Superior temporal gyrus (tissue), 1 donor: Measurements from ENCODE around the gene ZC3H18.

Experiments
- DNase-seq: peaks from one replicate; pipeline ENCODE4 v3.0.0-alpha.2; 2016; ENCODE audit errors: extremely low spot score

ZC3H18 gene

GRCh38 chr16:88569985-88570690 lies at the start of gene ZC3H18:
ZC3H18 (plus strand) TSS chr16:88570403; CDS start chr16:88577124, 6,721 bp downstream.
- DNase-seq: peak; percentile 93

DNA sequence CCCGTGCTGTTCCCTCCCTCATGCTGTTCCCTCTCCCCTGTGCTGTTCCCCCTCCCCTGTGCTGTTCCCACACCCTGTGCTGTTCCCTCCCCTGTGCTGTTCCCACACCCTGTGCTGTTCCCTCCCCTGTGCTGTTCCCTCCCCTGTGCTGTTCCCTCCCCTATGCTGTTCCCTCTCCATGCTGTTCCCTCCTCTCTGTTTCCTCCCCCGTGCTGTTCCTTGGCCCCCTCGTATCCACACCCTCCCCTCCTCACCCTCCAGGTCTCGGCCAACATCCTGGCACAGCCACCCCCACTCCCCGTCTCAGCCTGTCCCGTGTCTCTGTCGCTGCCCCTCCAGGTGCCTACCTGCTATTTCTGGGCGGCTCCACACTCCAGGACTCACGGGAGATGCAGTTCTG lies 48.5 kb upstream of the ZC3H18 start:
- DNase-seq: no peak

GRCh38 chr16:88522276-88522949 lies 47.8 kb upstream of the ZC3H18 start:
- DNase-seq: no peak

- no peak for DNase-seq
Measured at GRCh38 chr16:88523309-88524161, 46.7 kb upstream of the ZC3H18 start.

DNA sequence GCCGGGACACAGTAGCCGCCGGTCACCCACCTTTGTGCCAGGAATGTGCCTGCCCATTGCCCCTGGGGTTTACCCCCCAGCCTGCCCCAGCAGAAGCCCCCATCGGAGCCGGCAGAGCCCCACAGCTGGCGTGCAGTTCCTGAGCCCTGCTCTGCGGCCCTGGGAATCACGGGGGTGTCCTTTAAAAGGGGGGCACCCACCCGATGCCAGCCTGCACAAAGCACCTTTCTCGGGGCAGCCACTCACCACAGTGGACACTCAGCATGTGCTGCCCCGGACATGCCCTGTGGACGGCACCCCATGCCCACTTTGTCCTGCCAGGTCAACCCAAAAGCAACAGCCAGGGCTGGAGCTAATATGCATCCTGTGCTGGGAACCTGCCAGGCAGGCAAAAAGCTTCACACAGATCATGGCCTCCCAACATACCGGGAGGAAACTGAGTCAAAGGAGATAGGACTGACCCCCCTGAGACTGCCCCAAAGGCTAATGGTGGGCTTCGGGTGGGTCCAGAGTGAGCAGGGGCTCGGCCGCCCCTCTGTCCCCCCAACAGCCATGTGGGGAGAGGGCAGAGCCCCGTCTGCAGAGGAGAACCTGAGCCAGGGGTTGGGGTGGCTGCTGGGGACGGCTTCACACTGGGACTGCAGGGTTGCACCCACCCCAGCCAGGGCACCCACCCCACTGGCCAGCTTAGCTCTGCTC lies 45.8 kb upstream of the ZC3H18 start:
- no peak for DNase-seq

DNA sequence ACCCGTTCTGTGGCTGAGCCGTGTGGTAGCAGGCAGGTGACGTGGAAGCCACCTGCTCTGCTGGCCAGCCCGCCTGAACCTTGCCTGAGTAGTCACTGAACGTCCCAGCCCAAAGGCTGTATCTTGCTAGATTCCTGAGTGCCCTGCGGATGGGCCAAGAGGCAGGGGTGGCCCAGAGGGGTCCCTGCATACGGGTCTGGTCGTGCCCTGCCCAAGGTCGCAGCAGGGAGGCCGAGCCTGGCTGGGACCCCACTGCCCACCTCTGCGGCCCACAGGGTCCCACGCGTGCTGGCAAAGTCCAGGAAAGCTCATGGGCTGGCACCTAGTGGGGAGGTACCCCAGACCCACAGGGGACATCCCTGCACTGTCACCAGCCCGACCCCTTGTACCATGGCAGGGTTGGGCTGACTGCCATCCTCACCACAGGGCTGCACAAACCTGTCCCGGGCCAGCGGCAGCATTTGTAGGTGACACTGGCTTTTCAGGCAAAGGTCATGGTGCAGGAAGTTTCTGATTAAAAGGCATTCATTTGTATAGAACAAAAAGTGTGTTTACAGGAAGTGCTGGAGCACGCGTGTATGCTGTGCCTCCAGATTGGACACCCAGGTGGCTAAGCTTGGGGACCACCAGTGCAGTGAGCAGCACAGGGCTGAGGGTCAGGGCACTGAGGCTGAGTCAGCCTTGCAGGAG lies 45.1 kb upstream of the ZC3H18 start:
- no peak for DNase-seq

DNA sequence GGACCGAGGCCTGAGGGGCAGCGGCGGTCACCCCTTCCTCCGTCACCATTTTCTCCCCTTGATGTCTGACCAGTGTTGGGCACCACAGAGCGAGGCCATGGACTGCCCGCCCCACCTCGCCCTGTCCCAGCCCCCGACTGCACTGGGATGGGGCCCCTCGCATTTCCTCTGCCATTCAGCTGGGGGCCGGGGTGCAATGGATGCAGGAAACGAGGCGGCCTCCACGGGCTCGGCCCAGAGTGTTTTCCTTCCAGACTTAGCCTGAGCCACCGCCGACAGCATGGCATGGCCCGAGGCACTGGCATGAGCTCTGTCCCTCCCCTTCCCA lies 44.6 kb upstream of the ZC3H18 start:
- no peak for DNase-seq

GRCh38 chr16:88526008-88526905 lies 43.9 kb upstream of the ZC3H18 start:
- DNase-seq: no peak

DNA sequence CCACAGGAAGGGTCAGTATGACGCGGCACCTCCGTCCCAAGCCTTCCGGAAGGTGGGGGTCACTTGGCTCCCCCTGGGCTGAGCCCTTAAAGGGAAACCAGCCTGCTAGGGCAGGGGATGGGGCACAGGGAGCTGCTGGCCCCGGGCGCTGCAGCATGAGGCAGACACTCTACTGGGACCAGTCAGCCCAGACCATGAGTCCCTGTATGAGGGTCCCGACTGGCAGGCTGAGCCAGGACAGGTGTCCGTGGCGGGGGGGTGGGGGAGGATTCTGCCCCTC lies 43.4 kb upstream of the ZC3H18 start:
- no peak for DNase-seq

DNA sequence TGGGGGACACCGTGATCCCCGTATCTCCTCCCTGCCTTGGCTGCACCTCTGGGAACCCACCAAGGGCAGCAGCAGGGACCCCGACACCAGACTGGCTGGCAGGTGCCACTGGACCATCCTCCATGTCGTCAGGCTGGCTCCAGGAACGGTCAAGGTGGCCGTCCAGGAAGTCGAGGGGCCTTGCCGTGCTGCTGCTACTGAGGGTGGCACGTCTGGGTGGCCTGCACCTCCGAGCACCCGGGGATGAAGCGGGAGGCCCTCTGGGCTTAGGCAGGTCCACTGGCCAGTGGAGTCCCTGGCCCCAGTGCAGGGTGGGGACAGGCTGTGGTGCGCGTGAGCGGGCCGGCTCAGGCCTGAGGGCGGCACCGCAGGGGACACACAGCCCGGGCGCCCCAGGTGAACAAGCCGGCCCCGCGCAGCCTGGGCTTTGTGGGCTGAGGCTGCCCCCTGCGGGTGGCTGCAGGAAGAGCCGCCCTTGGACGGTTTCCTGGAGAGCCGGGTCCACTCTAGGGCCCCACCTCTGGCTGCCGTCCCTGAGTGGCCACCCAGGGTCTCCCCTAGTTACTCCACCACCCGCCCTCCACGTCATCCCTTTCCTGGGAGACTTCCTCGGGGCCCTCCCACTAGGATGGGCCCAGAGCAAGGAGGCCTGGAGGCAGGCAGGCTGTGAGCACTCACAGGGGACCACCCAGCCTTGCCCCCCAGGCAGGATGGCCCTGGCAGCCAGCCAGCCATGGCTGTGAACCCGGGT lies 42.8 kb upstream of the ZC3H18 start:
- peak; percentile 54 for DNase-seq

GRCh38 chr16:88527937-88528743 lies 42.1 kb upstream of the ZC3H18 start:
- DNase-seq: no peak

DNA sequence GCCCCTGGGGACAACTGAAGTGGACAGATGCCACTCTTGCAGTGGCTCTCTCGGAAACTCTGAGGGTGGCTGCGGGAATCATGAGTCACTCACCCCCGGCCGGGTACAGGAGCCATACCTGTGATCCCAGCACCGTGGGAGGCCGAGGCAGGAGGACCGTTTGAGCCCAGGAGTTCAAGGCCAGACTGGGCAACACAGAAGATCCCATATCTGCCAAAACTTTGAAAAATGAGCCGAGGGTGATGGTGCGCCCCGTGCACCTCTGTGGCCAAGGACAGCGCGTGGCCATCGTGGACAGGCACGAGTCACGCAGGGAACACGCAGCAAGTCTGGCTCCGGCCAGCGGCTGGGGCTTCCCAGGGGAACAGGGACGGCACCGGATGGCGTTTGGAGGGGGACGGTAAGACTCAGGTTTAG lies 41.3 kb upstream of the ZC3H18 start:
- DNase-seq: no peak

- no peak for DNase-seq
Measured at GRCh38 chr16:88529596-88529995, 40.6 kb upstream of the ZC3H18 start.

DNA sequence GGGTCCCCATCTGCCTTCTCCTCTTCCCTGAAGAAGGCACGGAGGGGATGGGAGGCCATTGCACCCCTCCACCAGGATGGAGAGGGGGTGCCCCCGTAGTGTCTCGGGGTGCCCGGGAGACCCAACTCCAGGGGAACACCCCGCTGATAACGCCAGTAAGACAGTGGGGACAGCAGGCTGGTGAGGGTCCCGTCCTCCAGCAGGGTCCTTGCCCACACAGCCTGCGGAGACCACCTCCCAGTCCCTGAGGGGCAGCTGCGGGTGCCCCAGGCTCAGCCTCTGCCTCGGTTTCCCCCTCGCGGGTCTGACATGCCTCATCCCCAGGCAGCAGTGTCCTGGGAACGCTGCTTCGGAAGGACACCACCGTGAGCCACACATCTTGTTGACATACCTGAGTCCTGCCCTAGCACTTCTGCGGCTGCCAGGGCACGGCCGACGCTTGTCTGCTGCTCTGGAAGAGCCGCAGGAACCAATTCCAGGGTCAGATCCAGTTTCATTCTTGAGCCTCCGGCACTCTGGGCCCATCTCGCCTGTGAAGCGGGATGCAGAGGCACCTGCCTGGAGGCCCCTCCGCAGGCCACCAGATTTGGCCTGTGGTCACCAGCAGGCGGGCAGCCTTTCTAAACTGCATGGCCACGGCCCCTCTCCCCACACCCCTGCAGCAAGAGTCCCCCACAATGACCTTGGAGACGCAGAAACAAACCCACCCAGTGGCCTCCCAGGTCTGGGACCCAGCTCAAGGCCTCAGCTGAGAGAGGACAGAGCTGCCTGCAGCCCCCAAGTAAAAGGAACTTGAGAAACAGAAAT lies 39.9 kb upstream of the ZC3H18 start:
- DNase-seq: no peak

GRCh38 chr16:88530858-88531203 lies 39.4 kb upstream of the ZC3H18 start:
- no peak for DNase-seq

GRCh38 chr16:88531346-88531745 lies 38.9 kb upstream of the ZC3H18 start:
- no peak for DNase-seq

DNA sequence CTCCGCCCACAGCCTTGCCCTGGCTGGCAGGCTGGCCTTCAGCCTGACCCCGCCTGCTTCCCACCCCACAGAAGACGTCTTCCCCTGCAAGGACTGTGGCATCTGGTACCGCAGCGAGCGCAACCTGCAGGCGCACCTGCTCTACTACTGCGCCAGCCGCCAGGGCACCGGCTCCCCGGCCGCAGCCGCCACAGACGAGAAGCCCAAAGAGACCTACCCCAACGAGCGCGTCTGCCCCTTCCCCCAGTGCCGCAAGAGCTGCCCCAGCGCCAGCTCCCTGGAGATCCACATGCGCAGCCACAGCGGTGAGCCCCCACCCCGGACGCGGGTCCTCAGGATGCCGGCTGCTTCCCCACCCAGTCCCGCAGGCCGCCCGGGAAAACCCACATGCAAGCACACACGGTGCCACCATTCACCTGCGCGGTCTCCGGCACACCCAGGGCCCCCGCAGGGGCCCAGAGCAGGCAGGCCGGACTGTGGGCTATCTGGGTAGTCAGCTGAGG lies 38.2 kb upstream of the ZC3H18 start:
- no peak for DNase-seq
